Suppressor macrophage treated with lipopolysaccharide for 4 hours (primary cell): ENCODE measurements around the gene RMDN2.

ENCODE experiments used
- DNase-seq: peaks from one replicate; pipeline ENCODE4 v3.0.0-alpha.2; 2020

The RMDN2 gene, protein sequence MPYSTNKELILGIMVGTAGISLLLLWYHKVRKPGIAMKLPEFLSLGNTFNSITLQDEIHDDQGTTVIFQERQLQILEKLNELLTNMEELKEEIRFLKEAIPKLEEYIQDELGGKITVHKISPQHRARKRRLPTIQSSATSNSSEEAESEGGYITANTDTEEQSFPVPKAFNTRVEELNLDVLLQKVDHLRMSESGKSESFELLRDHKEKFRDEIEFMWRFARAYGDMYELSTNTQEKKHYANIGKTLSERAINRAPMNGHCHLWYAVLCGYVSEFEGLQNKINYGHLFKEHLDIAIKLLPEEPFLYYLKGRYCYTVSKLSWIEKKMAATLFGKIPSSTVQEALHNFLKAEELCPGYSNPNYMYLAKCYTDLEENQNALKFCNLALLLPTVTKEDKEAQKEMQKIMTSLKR

DNA sequence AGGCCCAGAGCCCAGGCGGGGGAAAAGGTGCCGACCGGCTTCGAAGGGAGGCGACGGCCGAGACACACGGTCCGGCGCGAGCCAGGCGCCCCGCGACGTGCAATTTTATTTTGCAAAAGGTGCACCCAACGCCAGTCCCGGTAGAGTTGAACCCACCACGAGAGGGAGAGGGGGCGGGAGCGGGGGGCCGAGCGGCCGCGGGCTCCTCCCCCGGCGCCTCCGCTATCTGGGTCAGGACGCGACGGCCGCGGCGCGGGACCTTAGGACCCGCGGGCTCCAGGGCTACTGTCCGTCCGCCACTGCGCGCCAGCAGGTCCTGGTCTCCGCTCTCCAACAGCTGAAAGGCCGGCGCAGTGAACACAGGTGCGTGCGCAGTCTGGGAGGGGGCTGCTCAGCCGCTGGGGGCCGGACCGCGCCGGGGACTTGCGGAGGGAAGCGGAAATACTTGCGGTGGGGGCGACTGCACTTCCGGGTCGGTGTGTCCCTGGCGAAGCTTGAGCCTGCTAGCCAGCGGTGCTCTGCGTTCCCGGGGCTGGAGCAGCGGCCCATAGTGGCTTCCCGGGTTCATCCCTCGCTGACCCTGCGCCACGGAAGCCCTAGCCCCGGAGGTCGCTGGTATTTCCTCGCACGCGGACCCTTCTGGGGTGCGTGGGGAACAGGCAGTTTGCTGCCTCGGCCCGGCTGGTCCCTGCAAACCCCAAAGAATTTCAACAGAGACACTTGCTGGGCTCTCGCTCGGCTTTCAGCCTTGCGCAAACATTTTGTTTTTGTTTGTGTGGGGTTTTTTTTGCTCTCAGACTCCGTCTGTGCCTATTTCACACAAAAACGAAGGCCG, at the start of gene RMDN2:
RMDN2 (plus strand) TSS at position 225 of the 835 bp plus-strand sequence. CDS start 3,991 bp downstream, outside the sequence.
- peak; percentile 84 for DNase-seq

DNA sequence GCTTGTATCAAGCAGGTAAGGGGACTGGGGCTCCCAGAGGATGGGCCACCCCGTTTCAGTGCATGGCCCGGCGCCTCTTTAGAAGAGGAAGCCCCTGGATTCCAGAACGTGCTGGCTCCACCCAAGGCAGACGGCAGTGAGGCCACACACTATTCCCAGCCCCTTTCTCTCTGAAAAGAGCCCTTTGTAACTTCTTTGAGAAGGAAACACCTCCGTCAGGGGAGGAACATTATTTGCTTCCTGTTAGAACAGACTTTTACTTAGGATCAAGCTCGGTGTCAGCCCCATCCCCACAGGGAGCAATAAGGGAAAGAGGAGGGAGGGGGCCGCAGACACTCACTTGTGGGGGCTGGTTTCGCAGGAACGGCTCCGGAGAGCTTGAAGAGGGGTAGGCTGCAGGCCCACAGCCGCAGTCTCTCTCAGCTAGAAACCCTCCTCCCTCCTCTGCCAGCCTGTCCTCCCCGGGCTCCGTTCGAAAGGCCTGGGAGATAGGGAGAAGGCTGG, 49.6 kb upstream of the RMDN2 start:
- DNase-seq = no peak

DNA sequence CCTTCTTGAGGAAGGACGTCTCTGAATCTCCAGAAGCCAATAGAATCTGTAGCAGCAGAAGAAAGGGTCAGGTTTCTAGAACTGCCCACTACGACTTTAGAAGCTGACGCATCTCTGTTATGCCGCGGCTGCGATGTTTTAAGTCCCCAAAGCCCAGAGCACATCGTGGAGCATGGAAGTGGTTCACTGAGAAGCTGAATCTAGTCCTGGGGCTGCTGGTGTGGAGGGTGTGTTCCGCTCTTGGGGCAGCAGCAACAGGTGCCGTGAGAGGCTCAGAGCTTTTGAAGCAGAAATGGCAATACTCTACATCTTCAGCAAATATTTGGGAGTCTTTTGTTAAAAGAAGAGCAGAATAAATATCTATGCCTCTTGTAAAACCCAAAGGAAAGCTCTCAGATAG, 48.9 kb upstream of the RMDN2 start:
- no peak for DNase-seq

DNA sequence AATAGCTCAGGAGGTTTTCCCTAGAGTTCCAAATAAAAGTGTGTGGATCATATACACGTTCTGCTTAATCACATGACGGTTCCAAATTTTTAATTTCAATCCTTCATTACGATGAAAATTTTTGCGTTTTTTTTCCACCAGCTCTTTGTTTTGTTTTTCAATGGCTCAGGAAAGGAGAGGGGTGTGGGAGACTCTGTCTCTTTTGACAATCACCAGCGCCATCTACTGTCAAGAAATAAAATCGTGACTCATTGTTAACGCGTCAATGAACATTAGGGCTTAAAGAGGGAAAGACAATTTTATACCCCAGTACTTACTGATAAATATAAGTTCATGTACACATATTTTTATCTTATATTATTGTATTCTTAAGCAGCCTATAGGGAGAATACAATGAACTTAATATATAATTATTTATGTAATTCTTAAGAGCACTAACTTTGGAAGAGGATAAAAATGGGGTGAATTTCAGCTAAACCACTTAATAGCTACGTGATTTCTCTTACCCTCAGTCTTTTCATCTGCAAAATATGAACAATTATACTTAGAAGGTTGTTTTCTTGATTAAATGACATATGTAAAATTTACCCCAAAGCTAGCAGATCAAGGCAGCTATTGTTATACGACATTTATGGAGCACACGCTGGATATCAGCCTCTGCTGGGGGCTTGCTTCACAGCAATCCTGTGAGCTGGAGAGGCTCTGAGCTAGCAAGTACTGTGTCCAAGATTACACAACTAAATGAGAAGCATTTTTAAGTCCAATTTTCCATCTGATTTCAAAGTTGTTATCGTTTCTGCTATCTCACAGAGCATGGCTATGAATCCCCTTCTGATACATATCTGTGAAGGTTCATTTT, 47.4 kb upstream of the RMDN2 start:
- peak; percentile 86 for DNase-seq

DNA sequence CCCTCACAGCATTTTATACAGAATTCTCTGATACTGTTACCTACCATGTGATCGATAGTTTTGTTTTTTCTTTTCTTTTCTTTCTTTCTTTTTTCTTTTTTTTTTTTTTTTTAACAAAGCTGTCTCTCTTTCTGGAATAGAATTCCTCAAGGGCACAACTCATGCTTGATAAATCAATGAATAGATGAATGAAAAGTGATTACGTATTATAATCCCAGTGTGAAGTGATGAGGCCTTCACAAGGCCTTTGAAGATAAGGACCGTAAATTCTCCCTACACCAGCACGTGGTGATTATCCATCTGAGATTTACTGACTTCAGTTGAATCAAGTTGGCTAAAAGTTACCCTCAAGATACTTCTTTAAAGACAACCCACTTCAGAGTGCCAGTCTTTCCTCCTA, 46.6 kb upstream of the RMDN2 start:
- no peak for DNase-seq

DNA sequence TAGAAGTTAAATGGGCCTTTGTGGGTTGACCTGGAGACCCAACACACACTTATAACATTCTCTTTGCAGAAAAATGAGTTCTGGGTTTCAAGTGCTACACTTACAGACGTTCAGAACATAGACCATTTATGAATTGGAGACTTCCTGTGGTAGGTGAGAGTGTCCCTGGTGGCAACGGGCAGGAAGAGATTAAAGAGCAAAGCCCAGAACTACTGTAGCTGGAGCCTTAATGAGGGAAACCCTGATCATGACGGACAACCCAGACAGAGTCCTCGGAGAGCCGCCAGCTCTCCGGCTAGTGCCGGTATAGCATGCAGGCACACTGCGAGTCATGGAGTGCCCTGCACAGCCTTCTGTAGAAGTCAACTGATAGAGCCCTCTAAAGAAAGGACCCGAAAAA, 44.5 kb upstream of the RMDN2 start:
- no peak for DNase-seq

DNA sequence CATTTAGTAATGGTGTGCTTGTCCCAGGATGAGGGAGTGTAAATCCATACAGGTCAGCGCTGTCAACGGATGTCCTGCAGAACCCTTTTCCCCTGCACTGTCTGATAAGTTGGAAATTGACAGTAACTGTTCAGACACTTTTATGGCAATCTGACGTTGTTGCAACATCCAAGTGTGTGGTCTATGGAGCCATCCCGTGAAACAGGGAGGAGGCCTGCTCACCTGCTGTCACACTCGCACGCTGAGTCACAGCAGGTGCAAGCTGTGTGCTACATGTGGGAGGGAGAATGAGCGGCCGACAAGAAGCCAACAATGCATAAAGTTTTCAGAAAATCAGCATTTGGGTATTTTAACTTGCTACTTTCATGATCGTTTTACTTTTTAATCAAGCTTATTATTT, 43.7 kb upstream of the RMDN2 start:
- no peak for DNase-seq

DNA sequence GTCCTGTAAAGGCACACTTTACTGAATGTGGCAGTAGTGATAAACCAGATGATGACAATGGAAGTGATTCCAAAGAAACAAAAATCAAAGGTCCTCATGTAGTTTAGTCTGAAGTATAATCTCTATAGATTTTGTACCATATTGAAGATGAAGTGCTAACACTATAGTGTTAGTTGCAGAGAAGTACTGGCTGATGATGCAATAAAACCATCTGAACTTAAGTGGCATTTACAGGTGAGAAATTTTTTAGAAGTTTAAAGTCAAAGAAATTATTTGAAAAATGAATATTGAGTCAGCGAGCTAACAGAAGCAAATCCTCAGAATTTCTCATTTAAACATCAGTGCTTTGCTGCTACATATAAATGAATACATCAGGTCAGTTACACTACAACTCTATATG, 43.1 kb upstream of the RMDN2 start:
- DNase-seq = no peak

DNA sequence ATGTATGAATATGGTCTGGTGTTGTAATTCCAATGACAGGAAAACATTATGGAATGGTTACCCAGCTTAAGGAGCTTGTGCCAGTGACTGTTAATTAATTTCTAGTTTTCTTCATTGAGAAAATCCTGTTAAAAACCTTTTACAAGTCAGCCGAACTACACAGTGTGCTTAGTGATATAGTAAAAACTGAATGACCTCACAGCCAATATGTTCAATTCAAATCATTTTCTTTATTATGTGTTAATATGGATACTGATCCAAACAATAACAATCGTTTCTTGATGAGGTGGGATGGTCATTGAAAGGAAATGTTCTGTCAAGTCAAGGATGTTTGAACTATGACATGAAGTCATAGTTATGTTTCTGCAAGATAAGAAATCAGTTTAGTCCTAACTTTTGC, 41.6 kb upstream of the RMDN2 start:
- DNase-seq = no peak

DNA sequence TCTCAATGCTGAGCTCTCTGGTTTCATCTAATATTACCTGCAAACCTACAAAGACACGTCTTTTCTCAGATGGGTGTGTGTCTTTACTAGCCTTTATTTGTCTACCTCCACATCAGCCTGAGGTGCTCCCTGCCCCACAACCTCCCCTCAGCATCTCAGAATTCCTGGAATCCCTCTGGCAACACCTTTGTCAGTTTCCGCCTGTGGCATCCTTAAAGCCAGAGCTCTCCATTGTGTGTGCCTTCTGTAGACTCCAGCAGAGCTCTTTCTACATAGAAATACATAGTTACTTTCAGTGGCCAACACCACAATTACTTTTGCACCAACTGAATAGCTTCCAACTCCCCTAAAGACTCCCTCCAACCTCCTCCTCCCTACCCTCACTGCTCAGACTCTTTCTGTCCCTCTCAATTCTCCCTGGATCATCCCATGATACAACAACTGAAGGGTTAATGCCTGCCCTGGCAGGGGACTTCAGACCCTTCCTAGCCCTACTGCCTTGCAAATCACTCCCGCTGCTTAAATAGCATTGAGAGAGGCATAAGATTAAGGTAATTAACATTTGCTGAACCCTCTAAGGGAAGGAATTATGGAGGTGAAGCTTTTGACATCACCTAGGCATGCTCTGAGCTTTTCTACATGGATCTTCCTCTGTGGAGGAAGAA, 39.6 kb upstream of the RMDN2 start:
- no peak for DNase-seq

DNA sequence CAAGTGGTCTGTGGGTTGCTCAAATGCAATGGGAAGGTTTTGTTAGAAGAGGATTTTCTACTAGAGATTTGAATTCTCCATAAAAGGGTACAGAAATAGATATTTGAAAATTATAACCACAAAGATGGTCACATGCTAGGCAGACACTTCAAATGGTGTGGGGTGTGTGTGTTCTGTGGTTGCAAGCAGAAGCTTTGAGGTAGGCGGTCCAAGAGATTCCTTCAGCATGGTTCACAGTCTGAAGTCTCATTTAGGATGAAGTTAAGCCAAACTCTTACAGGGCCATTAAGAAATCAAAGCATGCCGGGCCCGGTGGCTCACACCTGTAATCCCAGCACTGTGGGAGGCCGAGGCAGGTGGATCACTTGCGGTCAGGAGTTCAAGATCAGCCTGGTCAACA, 38.3 kb upstream of the RMDN2 start:
- no peak for DNase-seq

DNA sequence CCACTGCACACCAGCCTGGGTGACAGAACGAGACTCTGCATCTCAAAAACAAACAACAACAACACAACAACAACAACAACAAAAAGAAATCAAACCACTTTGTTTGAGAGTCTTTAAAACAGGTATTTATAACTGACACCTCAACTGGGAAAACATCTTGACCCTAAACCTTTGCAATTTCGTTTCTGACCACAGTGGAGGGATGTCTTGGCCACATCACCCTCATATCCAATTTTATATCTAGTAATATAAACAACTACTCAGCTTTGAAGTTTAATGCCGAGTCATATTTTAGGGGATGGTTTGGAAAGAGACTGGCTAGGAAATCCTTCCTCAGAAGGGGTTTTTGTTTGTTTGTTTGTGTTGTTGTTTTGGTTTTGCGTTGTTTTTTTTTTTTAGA, 37.8 kb upstream of the RMDN2 start:
- no peak for DNase-seq

DNA sequence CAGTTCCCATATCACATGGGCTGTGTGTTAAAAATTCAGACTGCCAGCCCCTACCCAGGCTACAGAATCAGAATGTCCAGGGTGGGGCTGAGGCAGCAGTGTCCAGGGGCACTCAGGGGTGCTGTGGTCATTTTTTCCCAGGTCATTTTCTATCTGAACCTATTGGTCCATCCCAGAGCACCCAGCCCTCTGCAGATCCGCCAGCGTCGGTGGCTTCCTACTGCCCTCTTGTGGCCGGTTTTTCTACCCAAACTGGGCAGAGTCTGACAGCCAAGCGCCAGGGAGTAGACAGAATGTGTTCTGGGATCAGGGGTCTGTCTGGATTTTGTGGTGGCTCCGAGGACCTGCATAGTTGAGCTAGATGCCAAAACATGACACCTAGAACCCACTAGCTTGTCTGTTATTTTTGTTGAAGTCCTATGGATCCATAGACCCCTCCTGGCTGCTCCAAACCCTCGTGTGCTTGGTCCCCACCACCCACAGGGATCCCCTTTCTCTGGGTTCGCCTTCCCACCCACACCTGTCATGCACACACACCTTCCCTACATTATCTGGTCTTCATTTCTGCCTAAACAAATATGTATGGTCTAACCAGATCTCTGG, 34.1 kb upstream of the RMDN2 start:
- DNase-seq = peak; percentile 83

DNA sequence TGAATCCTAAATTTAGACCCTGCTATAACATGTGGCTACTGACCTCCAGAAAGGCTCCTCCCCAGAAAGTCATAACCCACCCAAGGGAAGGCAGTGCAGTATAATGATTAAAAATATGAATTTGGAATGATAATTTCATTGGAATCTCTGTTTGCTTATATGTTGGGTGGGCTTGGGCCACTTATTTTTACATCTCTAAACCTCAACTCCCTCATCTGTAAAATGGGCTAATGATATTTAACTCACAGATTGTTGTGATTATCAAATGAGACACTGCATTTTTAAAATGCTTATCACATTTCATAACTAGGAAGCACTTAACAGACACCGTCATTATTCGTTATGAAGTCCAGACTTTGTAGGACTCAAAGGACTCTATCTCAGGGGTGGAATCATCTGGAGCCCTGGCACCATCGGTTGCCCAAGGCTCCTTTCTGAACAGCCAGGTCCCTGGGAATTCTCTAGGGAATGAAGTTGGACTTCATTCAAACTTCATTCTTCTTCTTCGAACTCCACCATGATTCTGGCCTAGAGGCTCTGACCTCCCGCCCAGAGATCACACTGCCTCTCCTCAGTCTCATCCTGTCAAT, 33.1 kb upstream of the RMDN2 start:
- DNase-seq = no peak

DNA sequence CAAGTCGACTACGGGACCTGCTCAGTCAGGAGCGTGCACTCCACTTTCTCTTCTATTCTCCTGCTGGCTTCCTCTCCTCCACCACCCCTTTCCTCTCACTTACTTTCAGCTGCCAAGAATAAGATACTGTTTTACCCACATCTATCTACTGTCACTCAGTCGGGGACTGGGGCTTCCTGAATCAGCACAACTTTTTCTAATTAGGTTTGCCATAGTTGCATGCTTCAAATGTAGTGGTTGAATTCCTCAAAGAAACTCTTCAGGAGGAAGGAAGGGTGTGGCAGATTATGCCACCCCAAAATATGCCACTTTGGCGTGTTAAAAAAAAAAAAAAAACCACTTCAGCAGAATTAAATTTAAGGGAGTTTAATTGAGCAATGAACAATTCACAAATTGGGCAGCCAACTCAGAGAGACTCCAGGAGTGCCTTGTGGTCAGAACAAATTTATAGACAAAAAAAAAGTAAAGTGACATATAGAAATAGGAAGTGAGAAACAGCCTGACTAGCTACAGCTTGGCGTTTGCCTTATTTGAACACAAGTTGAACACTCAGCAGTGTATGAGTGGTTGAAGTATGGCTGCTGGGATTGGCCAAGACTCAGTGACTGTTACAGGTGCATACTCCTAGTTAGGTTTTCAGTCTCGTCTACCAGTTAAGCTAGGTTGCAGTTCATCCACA, 32.5 kb upstream of the RMDN2 start:
- DNase-seq = peak; percentile 66

DNA sequence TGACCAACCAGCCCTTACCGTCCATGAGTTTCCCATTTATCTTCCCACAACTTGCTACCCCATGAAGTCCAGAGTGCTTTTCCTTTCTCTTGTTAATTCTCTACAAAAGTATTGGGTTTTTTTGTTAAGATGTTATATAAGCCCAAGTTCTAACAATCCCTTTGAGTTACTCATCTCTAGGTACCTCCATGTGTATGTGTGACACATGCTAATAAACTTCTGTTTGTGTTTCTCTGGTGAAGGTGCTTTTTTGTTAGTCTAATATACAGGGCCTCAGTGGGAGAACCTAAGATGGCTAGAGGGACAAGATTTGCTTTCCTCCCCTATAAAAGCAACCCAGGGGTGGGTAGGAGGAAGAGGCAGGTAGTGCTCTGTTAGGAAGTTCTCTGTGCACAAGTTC, 31.8 kb upstream of the RMDN2 start:
- no peak for DNase-seq

DNA sequence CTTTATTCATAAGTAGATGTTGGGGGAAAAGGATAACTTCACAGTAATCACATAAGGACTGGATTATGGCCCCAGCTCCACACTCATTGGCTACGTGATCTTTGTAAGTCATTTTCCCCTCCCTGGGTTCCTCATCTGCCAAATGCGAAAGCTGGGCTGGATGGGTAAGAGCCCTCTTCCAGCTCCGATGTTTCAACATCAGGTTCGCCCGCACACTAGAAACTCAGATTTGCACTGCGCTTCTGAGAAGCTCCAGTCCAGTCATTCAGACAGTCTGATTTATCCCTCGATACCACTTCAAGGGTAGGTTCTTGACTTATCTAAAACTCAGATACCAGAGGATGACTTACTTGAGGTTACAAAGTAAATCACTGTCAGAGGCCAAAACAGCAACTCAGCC, 31.0 kb upstream of the RMDN2 start:
- DNase-seq = peak; percentile 62

DNA sequence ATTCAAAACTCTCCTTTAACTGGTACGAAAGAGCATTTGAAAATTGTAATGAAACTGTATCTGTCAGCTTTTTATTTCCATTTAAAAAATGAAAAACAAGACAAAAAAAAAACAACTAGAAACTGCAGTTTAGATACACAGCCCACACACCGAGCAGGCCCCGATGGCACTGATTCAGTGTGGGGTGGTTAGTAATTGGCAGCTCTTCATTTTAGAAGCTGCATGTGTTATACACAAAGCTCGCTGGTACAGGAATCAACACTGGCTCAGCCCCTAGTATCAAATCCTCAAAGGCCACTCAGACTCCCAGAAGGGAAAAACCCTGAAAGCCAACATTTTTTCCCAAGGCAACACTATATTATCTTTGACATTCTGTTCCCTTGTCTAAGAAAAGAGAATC, 30.5 kb upstream of the RMDN2 start:
- DNase-seq = peak; percentile 31

DNA sequence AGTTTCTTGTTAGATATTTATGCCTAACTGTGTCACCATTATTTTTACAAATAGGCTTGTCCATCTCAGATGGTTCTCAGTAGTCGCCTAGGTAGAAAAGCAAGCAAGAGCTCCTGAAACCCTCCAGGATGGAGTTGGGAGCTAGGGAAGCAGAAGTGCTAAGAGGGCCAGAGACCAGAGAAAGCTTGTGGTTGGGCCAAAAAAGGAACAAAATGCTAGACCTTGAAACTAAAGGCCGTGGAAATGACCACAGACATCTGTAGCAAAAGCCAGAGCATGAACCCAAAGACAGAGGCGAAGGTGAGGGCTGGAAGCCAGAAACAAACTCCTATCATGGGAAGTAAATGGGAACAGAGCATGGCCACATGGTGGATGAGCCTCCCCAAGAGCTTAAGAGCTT, 29.9 kb upstream of the RMDN2 start:
- peak; percentile 65 for DNase-seq

DNA sequence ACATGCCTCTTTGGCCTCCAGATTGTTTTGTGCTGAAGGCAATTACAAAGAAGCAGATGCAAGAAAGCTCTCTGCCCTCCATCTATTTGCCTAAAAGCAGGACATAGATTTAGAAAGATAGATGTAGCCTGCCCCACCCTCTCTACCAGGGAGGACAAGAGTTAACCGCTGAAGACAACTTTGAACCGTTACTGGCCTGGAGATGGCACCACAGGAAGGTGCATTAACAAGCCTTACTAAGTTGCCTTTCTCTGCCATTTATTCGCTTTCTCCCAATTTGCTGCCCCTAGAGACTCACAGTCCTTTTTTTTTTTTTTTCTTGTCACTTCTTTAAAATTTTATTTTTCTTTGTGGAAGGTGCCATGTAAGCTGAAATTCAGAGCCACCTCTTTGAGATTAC, 28.8 kb upstream of the RMDN2 start:
- no peak for DNase-seq

DNA sequence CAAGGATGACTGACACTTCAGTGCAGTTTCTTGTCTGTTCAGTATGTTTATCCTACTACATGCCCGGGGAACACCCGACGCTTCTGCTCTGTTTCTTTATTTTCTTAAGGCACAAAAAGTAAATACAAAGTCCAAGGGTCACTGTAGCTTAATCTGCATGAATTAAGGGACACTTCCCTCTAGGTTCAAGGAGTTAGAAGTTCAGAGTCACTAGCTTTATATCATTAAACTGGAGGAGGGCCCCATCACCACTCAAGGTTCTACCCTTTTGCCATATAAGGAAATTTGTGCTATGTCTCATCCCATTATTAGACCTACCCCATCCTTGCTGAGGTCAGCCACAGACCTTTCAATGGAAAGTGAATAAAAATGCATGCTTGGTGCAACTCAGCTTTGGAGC, 27.6 kb upstream of the RMDN2 start:
- DNase-seq = no peak
